Mononuclear cell (primary cell): Measurements from ENCODE around the gene CPEB4. TPM values are rescaled to one million over a fixed set of nuclear protein-coding genes. Genes with fewer than 3 reads are reported as not detected.
A peak's percentile ranks its signal among the peaks of the same experiment; 100 is the strongest.

ENCODE experiments used
- H3K27me3 ChIP-seq: 2 replicates; pipeline ENCODE4 v1.6.0; 2011; ENCODE audit warnings: low read length, control low read depth; ENCODE audit not compliant: insufficient read depth
- H3K4me1 ChIP-seq: 2 replicates; pipeline ENCODE4 v1.5.1; 2011; ENCODE audit warnings: mild to moderate bottlenecking, low read length, control low read depth; ENCODE audit not compliant: insufficient read depth
- H3K4me3 ChIP-seq: 2 replicates; pipeline ENCODE4 v1.5.1; 2011; ENCODE audit warnings: mild to moderate bottlenecking, low read length, moderate library complexity
- H3K9me3 ChIP-seq: 2 replicates; pipeline ENCODE4 v1.5.1; 2011; ENCODE audit warnings: low read depth, mild to moderate bottlenecking, control low read depth, low read length
- total RNA-seq: library from RNA; depleted of rRNA; stranded (reverse); fragments of >200 nt; gene quantifications from one replicate; pipeline ENCODE4 v1.2.3, GENCODE V29; 2012

Gene CPEB4
- total RNA-seq, 1 donor = 59.1 TPM

DNA sequence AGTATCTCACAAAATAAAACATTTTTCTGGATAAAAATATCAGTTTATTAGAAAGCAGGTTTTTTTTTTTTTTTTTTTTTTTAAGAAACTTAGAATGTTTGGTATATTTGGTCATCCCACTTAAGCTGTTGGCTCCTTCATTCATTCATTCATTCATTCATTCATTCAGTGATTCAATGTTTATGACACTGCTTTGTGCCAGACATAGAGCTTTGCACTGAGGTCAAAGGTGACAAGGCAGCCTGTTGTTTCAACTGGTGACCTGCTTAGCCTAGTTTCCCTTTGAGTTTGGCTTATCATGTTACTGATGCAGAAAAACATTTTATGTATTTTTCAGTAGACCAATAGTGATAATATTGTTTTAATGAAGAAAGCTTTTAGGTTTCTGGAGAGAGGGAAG is 23.5 kb downstream of the CPEB4 start:
- Histone ChIP-seq H3K4me3 (no peak overlapping the region), H3K9me3 (no peaks in the 10 kb centered on the region), H3K27me3 (no peaks in the 10 kb centered on the region), H3K4me1 (peaks cover 28% of the 10 kb centered on the region)

DNA sequence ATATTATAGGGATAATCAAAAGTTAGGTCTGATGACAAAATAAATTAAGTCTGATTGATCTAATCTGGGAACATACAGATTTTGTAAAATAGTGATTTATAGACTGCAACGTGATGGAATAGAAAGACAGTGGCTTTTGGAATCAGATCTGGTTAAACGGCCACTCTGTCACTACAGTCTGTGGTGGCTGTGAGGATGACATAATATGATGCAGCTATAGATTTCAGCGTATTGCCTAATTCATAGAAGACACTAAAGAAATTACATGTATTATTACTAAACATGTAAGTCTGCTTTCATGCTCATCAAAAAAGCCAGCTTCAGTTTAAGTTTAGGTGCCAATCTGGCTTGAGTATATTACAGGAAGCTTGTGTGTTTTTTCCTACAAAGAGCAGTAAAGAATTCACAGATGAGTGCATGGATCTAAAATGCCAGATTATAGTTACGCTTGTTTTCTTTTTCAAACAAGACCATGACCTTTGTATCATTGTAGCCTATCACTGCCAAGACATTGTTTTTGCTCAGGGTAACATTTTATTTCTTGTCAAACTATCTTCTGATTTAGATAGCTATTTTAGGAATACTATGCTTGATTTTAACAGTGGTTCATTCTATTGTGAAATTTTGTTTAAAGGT is 25.7 kb downstream of the CPEB4 start:
- H3K4me3 ChIP-seq = no peak overlapping the region
- H3K4me1 ChIP-seq = peaks cover 23% of the 10 kb centered on the region
- no peaks in the 10 kb centered on the region for H3K27me3 ChIP-seq
- no peaks in the 10 kb centered on the region for H3K9me3 ChIP-seq

- peaks cover 32% of the 10 kb centered on the region for H3K4me1 ChIP-seq
- no peaks in the 10 kb centered on the region for H3K27me3 ChIP-seq
- no peaks in the 10 kb centered on the region for H3K9me3 ChIP-seq
- no peak overlapping the region for H3K4me3 ChIP-seq
Measured at GRCh38 chr5:173915310-173916014, 27.3 kb downstream of the CPEB4 start.

GRCh38 chr5:173916233-173916632 is 28.1 kb downstream of the CPEB4 start:
- H3K9me3 ChIP-seq = no peaks in the 10 kb centered on the region
- peaks cover 39% of the 10 kb centered on the region for H3K4me1 ChIP-seq

GRCh38 chr5:173917788-173918786 is 29.9 kb downstream of the CPEB4 start:
- Histone ChIP-seq H3K27me3 (no peaks in the 10 kb centered on the region), H3K9me3 (no peaks in the 10 kb centered on the region), H3K4me1 (peaks cover 47% of the 10 kb centered on the region), H3K4me3 (peak overlapping the region; percentile 36)

More at GRCh38 chr5:173916233-173916632, 28.1 kb downstream of the CPEB4 start:
- Histone ChIP-seq H3K4me3 (no peak overlapping the region), H3K27me3 (no peaks in the 10 kb centered on the region)

GRCh38 chr5:173919443-173919842 is 31.3 kb downstream of the CPEB4 start:
- Histone ChIP-seq H3K4me1 (peaks cover 49% of the 10 kb centered on the region), H3K27me3 (no peaks in the 10 kb centered on the region), H3K4me3 (no peak overlapping the region), H3K9me3 (no peaks in the 10 kb centered on the region)

GRCh38 chr5:173920024-173920753 is 32.0 kb downstream of the CPEB4 start:
- Histone ChIP-seq H3K9me3 (no peaks in the 10 kb centered on the region), H3K4me3 (no peak overlapping the region), H3K4me1 (peaks cover 57% of the 10 kb centered on the region), H3K27me3 (no peaks in the 10 kb centered on the region)

DNA sequence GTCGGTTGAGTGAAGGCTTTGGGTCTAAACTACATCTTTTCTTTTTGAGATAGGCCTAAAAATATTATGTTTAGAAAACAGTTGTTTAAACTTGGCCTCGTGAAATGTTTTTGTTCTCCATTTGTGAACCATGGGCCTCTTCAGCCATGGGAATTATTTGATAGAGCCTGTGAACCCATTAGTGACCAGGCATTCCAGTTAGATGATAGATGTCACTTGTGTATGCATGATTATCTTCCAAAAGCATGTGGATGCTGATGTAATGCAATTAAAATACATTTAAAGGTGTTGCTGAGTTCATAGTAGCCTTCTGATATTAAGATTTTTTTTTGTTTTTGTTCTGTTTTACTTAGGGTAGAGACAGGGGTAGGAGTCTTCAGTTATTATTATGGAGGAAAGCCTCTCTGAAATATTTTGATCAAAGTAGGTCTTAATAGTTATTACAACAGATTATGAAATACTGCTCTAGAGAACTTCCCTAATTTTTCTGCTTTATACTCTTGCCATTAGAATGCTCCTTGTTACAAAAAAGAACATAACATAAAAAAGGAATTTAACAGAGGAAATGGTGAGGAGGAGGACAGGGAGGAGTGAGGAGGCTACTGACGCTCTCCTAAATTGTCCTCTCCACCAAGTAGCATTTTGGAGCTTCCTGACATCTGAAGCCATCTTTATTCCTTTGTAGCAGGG is 32.9 kb downstream of the CPEB4 start:
- H3K9me3 ChIP-seq = no peaks in the 10 kb centered on the region
- peaks cover 57% of the 10 kb centered on the region for H3K4me1 ChIP-seq
- H3K27me3 ChIP-seq = no peaks in the 10 kb centered on the region
- no peak overlapping the region for H3K4me3 ChIP-seq

GRCh38 chr5:173922527-173922926 is 34.4 kb downstream of the CPEB4 start:
- no peaks in the 10 kb centered on the region for H3K9me3 ChIP-seq
- H3K4me3 ChIP-seq = no peak overlapping the region
- H3K4me1 ChIP-seq = peaks cover 49% of the 10 kb centered on the region
- no peaks in the 10 kb centered on the region for H3K27me3 ChIP-seq

DNA sequence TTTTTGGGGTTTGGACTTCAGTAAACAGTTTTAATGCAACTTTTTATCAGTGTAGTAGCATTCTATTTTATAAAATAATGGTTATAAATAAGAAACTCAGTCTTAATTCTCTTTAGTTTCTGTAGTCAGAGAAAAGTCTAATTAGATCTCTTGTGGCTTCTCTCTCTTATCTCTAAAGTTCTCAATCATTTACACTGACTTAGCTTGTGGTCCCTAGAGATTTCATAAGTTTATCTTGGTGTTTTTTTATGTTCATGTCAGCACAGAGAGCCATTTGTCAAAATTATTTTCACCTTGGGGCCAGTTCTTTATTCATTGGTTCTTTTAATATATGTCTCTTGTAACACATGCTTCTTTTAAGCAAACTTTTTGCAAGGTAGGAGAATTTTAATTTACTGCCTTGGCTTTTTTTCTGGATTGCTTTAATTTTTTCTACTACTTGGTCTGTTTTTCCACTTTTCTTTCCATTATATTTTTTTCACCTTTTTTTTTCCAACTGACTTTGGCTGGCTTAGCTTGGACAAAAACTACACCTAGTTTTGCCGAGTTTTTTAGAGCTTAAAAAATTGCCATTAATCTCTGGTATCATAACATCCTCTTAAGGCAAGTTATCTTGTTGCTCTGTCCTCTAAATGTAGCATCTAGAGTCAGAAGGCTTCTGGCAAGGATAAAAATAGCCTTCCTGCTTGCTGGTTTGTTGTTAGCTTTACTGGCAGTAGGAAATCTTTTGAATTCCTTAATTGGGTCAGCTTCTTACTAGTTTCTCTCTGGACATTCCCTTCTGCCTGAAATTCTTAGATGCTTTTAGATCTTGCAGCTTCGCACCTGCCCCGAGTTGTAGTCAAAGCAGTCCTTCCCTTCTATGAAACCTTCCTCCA is 35.3 kb downstream of the CPEB4 start:
- Histone ChIP-seq H3K4me3 (no peak overlapping the region), H3K4me1 (peaks cover 47% of the 10 kb centered on the region), H3K27me3 (no peaks in the 10 kb centered on the region), H3K9me3 (no peaks in the 10 kb centered on the region)

DNA sequence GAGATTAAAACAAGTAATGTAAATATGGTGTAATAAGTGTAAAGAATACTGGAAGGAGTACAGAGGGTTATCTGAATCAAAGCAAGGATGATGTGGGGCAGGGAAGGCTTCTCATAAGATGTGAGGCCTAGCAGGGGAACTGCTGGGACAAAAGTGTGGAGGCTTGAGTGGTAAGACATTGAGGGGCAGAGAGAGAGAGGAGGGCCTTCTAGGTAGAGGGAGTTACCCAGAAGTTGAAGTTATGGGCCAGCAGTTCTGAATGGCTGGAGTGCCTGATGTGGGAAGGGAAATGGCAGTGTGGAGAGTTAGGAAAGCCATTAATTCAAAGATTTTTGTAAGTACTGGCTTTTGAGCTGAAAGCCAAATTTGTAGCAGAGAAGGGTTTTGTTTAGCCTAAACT is 36.8 kb downstream of the CPEB4 start:
- Histone ChIP-seq H3K9me3 (no peaks in the 10 kb centered on the region), H3K4me1 (peaks cover 47% of the 10 kb centered on the region), H3K4me3 (no peak overlapping the region), H3K27me3 (no peaks in the 10 kb centered on the region)

- Histone ChIP-seq H3K4me3 (no peak overlapping the region), H3K27me3 (no peaks in the 10 kb centered on the region), H3K9me3 (no peaks in the 10 kb centered on the region), H3K4me1 (peaks cover 40% of the 10 kb centered on the region)
Measured at GRCh38 chr5:173925449-173926071, 37.4 kb downstream of the CPEB4 start.

DNA sequence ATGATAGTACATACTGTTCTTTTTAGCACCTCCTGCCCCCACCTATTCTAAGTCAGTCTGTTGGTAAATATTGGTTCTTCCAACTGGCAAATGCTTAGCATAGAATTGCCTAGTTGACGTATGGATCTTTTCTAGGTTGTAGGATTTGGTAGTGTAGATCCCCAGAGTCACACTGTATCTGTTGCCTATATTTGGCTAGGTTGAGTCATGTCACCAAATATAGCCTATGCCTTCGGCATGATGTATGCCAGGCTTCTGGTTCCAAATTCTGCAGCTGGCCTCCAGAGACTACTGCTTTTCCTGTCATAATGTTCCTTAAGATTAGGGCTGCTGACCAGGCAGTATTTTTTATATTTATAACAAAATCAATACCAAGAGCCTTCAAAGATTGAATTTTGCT is 38.2 kb downstream of the CPEB4 start:
- Histone ChIP-seq H3K4me1 (peaks cover 33% of the 10 kb centered on the region), H3K4me3 (no peak overlapping the region), H3K27me3 (no peaks in the 10 kb centered on the region), H3K9me3 (no peaks in the 10 kb centered on the region)
